H54 (cell line): ENCODE measurements around the gene KLK5.
"Not testable (repeated sequence)": the region's sequence is repeated elsewhere in the genome, so short reads cannot be mapped to it uniquely, and the experiment has no call there.

Experiments
- DNase-seq: peaks from one replicate; pipeline ENCODE4 v3.0.0; 2011; ENCODE audit warnings: low spot score, mixed read lengths; ENCODE audit not compliant: insufficient read length
- FAIRE-seq: peaks from 3 replicates; lab custom pipeline; 2011; peaks lifted over from hg19 to GRCh38; lab: Jason Lieb, UNC
- POLR2A ChIP-seq: IDR thresholded peaks from 2 replicates; pipeline ENCODE4 v1.6.1; 2011; ENCODE audit warnings: low read depth, mild to moderate bottlenecking, low read length

KLK5 gene, protein sequence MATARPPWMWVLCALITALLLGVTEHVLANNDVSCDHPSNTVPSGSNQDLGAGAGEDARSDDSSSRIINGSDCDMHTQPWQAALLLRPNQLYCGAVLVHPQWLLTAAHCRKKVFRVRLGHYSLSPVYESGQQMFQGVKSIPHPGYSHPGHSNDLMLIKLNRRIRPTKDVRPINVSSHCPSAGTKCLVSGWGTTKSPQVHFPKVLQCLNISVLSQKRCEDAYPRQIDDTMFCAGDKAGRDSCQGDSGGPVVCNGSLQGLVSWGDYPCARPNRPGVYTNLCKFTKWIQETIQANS

DNA sequence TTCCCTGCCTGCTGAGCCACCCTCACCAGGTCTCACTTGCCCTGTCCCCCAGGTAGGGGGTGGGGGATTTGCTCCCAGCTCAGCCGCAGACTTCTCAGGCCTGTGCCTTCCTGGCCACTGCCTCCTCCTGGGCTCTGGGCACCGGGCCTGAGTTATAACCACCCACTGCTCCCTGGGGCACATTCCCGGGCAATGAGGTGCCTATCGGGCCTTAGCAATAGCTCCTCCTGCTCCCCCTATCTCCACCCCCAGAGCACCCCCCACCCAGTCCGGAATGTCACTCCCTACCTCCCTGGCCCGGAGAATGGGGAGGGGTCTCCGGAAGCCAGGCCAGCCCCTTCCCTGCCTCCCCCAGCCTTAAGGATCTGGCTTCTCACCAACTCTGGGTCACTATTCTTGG is at the start of gene KLK5:
TSS of gene KLK5 (minus strand) at position 129 of the 400 bp plus-strand sequence. CDS start 381 bp downstream, outside the sequence.
- no peak for TF ChIP-seq POLR2A
- FAIRE-seq (no peak), DNase-seq (peak; percentile 37)

DNA sequence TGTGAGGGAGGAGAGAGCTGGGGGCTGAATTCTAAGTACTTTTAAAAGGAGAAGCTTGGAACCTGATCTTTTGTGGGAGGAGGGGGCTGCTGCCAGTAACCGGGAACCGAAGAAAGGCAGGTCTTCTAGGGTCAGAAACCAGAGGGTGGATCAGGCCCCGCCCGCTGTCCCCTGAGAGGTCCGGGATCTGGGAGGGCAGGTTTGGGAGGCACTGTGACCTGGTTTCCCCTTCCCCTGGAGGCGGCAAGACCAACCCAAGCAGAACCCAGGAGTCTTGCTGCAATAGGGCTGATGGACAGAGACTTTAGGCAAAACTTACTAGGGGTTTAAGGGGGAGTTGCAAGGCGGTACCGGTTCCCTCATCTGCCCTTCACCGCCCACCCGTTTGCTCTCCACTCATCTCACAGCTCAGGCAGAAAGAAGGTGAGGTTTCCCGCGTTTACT is 49.3 kb upstream of the KLK5 start:
- no peak for TF ChIP-seq POLR2A
- DNase-seq (no peak), FAIRE-seq (no peak)

DNA sequence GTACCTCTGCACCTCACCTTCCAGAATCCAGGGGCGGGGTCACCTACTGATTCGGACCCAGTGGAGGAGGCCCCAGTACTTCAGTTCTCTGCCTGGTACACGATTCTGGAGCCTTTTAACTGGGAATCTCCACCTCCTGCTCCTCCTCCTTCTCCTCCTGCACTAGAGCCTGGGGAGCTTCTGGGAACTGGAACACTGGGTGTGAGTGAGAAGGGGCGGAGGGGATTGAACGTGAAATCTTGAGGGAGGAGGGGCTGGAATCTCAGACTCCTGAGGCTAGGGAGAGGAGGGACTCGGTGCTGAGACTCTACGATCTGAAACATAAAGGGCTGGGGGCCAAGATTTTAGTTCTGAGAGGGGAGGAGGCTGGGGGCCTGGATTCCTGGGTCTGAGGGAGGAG is 48.7 kb upstream of the KLK5 start, which contains the start of gene KLK8:
TSS of gene KLK8 (minus strand) at position 90 of the 400 bp plus-strand sequence. CDS start 437 bp downstream, outside the sequence.
- no peak for DNase-seq

DNA sequence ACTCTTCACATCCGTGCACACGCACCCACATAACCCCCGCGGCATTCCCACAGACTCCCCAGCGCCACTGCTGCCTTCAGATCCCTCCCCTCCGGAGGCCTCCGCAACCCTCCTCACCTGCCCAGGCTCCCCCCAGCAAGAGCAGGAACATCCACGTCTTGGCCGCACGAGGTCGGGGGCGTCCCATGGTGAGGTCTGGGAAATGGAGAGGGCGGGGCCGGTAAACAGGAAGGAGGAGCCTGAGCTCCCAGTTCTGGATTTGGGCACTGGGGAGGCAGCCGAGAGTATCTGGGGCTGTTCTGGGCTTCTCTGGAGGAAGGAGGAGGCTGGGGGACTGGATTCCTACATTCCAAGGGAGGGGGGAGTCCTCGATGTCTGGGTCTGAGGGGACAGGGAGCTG is 48.1 kb upstream of the KLK5 start:
- no peak for FAIRE-seq
- no peak for DNase-seq
- no peak for TF ChIP-seq POLR2A

More for the DNA sequence above, 48.7 kb upstream of the KLK5 start, which contains the start of gene KLK8:
- FAIRE-seq = no peak
- no peak for TF ChIP-seq POLR2A

DNA sequence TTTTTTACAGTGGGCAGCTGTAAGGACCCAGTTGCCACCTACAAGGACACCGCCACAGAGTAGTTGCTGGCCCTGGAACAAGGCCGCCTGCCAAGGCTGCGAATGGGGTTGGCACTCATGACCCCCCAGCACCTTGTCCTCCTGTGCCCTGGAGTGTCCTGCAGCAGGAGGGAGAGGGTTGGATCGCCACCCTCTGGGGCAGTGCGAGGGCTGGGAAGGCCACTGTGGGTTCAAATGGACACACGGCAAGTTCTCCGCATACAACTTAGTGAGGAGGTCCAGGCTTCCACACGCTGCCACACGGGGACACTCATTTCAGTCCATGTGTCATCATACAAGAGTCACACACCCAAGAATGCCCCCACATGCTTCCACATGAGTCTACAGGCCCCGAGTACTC is 47.6 kb upstream of the KLK5 start:
- no peak for FAIRE-seq
- no peak for DNase-seq
- TF ChIP-seq POLR2A = no peak

DNA sequence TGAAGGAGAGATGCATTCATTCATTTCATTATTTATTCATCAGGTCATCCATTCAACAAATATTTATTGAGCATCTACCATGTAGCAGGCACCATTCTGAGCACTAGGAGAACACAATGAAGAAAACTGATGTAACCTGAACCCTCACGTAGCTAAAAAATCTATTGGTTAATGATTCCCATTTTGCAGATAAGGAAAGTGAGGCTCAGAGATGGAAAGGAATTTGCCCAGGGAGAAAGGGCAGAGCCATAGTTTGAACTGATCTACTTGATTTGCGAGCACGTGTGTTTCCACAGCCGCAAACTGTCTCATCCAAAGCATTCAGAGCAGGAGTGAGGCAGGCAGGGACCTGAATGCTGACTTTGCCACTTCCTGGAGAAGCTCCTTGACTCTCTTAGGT is 45.8 kb upstream of the KLK5 start:
- no peak for FAIRE-seq
- DNase-seq = no peak
- TF ChIP-seq POLR2A = no peak

DNA sequence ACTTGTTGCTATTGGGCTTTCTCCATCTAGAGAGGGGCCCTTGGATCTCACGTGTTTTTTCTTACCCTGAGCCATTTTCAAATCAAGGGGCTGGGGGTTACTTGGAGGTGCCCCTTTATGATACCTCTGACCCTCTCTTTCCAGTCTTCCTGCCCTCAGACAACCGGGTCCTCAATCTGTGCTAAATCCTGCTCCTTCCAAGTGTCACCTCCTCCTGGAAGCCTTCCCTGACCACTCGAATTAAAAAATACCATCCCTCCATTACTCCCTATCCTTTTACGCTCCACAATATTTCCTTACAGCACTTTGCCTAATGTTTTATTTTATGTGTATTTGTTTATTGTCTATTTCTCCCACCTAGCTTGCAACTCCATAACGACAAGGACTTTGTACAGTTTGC is 45.2 kb upstream of the KLK5 start:
- no peak for DNase-seq
- TF ChIP-seq POLR2A = no peak
- no peak for FAIRE-seq

DNA sequence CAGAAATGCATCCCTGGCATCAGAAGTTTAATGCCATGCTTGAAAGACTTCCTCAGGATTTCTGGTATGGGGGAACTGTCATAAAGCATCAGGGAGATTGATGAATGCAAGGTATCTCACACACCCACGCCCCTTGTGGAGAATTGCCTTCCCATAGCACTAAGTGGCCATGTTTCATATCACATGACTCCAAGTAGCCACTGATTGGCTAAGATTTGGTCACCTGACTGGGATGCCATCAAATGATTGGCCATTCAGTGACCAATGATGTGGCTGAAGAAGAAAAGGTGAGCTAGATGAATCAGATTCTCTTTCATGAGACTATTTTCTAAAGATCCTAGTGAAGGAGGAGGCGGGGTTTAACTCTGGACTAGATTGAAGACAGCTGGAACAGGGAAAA is 41.3 kb upstream of the KLK5 start:
- DNase-seq (no peak), FAIRE-seq (no peak)
- TF ChIP-seq POLR2A = no peak

DNA sequence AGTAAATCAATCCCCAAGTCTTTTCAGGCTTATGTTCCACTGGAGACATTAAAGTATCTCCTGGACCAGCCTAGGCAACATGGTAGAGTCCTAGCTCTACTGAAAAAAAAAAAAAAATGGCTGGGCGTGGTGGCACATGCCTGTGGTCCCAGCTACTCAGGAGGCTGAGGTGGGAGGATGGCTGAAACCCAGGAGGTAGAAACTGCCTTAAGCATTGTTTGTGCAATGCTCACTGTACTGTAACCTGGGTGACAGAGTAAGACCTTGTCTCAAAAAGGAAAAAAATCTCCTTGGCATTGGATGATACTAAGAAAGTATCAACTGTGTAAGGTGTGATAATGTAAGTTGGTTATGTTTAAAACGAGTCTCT is 39.8 kb upstream of the KLK5 start:
- no peak for TF ChIP-seq POLR2A
- no peak for FAIRE-seq
- DNase-seq = no peak

DNA sequence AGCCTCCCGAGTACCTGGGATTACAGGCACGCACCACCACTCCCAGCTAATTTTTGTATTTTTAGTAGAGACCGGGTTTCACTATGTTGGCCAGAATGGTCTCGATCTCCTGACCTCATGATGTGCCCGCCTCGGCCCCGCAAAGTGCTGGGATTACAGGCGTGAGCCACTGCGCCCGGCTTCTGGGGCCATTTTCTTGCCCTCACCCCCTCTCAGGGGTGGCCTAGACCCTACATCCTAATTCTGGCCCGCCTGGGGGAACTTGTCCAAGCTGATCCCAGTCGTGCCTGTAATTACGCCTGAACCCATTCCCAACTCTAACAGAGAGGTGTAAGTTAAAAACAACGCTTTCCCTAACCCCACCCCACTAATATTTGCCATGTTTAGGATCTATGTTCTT is 31.6 kb upstream of the KLK5 start:
- FAIRE-seq = not testable (repeated sequence)

DNA sequence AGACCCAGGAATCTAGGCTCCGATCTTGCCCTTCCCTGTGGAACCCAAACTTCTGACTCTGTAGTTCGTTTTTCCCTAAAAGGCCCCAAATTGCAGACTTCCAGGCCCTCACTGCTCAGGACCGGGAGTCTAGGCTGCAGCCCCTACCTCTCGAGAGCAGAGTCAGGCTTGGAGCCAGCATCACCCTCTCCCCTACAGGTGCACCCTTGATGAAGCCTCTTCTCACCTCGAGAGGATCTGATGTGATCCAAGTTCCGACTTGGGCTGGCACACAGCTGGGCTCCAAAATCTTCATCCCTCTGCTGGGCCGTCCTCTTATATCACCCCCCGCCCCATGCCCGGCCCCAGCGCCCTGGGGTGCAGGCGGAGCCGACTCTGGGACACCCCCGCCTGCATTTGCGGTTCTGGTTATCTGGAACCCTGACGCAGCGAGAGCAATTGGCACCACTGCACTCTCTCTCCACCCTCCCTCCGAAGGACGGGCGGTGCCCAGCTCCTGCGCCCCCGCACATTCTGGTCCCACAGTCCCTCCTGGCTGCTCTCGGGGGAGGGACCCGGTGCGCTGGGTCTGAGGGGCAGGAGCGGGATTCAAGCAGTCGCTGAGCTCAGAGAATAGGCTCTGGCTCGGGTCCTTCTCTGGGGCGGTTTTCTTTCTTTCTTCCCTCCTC is 30.9 kb upstream of the KLK5 start, which contains the start of gene KLK7:
TSS of gene KLK7 (minus strand) at position 293 of the 668 bp plus-strand sequence. CDS start 1,518 bp downstream, outside the sequence.
- no peak for DNase-seq
- FAIRE-seq = no peak
- no peak for TF ChIP-seq POLR2A

More for the DNA sequence above, 31.6 kb upstream of the KLK5 start:
- not testable (repeated sequence) for DNase-seq

DNA sequence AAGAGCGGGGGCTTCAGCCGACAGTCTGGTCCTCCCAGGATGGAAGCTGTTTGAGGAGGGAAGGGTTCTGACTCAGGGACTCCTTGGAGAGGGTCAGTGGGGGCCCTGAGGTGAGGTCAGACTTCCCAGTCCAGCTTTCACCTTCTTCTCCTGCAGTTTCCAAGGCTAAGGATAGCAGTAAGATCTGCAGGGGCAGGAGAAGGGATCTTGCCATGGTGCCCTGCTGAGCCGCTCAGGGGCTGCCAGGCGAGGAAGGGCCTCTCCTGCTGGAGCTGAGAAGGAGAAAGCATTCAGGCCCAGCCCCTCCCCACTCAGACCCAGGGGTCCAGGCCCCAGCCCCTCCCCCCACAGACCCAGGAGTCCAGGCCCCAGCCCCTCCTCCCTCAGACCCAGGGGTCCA is 29.3 kb upstream of the KLK5 start:
- DNase-seq (no peak), FAIRE-seq (no peak)
- TF ChIP-seq POLR2A = no peak

DNA sequence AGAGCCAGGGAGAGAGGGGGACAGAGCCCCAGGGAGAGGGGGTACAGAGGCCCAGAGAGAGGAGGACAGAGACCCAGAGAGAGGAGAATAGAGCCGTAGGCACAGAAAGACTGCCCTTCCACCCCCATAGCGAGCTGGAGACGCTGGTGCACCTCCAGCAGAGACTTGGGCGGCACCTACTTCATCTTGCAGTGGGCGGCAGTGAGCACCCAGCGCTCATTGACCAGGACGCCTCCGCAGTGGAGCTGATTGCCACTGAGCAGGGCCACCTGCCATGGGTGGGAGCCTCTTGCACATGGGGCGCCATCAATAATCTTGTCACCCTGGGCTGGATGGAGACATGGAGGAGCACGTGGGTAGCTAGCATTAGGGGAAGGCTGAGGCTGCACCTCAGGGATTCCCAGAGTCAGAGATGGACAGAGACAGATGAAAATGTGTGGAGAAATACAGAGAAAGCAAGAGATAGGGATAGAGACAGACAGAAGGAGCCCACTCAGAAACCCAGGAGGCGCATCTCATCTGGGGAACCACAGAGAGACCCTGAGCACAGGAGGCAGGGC is 28.8 kb upstream of the KLK5 start:
- FAIRE-seq = no peak
- DNase-seq = no peak
- TF ChIP-seq POLR2A = no peak

DNA sequence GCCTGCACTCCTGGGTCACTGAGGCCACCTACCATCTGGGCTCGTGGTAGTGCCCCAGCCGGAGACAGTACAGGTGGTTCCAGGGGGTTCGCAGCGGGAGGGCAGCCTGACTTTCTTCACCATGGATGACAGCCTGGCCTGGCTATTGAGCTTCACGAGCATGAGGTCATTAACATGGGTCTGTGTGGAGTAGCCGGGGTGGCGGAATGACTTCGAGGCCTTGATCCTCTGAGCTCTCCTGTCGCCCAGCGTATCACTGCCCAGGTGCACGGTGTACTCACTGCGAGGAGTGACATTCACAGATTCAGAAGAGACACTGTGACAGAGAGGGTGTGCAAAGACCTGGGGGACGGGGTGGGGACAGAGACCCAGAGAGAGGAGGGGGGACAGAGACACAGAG is 27.4 kb upstream of the KLK5 start:
- no peak for FAIRE-seq
- no peak for DNase-seq
- no peak for TF ChIP-seq POLR2A
